NCI-H2107 treated with DMSO at 0.1 percent for 48 hours (cell line): ENCODE results near the gene CD48.
"Not testable (repeated sequence)": the region's sequence is repeated elsewhere in the genome, so short reads cannot be mapped to it uniquely, and the experiment has no call there.

Source experiments
- DNase-seq: peaks from one replicate; lab custom pipeline; 2025; ENCODE audit not compliant: unreplicated experiment; lab: John Stamatoyannopoulos, UW

Gene CD48

GRCh38 chr1:160742428-160743127 lies 31.0 kb upstream of the CD48 start:
- no peak for DNase-seq

- no peak for DNase-seq
These were observed 30.2 kb upstream of the CD48 start for GRCh38 chr1:160741612-160742348.

DNA sequence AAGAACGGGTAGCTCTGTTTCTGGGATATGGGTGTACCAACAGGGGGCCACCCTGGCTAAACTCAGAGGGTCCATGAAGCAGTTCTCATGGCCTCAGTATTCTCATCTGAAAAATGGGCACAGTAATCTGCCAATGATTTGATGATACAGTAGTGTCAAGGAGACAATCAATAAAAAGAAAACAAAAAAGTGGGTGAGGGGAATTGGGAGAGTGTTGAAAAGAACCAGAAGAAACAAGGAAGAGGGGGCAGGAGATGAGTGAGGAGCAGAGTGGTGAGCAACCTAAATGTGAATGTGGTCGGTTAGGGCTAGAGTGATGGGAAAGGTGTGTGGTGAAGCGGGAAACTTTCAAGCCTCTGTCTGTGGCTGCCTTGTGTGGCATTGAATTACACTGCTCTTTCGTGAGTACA lies 29.5 kb upstream of the CD48 start:
- no peak for DNase-seq

DNA sequence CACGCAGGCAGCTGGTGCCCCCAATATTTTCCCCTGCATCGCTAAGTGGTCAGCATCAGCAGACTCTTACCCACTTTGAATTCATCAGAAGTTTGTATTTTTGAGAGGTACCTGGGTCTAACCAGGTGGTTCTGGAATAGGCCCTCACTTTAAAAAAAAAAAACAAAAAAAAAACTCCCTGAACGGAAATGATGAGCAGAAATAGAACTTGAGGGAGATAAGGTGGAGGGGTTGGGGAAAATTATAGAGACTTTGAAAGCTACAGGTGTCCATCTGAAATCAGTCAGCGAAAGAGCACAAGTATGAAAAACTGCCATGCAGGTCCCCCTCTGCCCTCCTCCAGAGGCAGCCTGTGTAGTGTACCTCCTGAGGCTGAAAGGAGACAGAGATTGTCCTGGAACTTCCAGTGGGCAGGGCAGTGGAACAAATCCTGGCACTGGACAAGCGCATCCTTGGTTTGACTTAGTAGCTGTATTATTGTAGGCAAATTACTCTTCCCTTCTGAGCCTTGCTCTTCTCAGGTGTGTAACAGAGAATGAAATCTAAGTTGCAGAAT lies 28.6 kb upstream of the CD48 start:
- no peak for DNase-seq

GRCh38 chr1:160739098-160739511 lies 27.5 kb upstream of the CD48 start, which contains the start of gene SLAMF7:
Gene SLAMF7 (plus strand): TSS chr1:160739247. CDS start chr1:160739302, 55 bp downstream.
- no peak for DNase-seq

DNA sequence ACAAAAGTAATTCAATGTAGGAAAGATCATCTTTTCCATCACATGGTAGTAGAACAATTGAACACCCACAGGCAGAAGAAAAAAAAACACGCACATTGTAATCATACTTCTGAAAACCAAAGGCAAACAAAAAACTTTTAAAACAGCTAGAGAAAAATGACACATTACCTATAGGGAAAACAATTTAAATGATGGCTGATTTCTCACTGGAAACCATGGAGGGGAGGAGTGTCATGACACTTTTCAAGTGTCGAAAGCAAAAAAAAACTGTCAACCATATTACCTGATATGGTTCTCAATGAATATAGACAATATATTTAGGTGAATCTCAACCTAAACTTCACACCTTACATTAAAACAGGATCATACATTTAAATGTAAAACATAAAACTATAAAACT lies 26.6 kb upstream of the CD48 start:
- DNase-seq = no peak

GRCh38 chr1:160734301-160734700 lies 22.7 kb upstream of the CD48 start:
- no peak for DNase-seq

GRCh38 chr1:160733898-160734297 lies 22.3 kb upstream of the CD48 start:
- DNase-seq = no peak

DNA sequence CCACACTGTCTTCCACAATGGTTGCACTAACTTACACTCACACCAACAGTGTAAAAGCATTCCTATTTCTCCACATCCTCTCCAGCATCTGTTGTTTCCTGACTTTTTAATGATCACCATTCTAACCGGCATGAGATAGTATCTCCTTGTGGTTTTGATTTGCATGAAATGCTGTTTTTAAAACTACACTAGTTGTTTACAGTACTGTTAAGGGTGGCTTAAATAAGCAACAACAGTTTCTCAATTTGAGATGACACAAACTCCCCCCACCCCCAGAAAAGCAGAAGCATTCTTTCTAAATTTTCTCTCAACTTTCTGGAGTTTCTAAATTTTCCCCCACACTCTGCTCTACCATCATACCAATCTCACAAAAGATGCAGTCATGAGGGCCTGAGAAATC lies 20.4 kb upstream of the CD48 start:
- no peak for DNase-seq

GRCh38 chr1:160731564-160731963 lies 19.9 kb upstream of the CD48 start:
- not testable (repeated sequence) for DNase-seq

DNA sequence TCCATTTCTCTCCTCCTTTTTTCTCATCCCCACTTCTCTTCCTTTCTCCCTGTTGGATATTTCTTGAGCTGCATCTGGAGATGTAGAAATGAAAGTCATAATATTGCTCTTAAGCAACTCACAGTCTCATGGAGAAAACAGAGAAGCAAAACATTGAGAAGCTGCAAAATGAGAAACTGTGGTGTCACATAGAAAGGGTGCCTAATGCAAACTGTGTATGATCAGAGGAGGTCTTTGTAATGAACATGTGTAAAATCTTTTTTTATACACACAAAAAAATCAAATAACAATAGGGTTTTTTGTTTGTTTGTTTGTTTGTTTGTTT lies 15.7 kb upstream of the CD48 start:
- DNase-seq = no peak

DNA sequence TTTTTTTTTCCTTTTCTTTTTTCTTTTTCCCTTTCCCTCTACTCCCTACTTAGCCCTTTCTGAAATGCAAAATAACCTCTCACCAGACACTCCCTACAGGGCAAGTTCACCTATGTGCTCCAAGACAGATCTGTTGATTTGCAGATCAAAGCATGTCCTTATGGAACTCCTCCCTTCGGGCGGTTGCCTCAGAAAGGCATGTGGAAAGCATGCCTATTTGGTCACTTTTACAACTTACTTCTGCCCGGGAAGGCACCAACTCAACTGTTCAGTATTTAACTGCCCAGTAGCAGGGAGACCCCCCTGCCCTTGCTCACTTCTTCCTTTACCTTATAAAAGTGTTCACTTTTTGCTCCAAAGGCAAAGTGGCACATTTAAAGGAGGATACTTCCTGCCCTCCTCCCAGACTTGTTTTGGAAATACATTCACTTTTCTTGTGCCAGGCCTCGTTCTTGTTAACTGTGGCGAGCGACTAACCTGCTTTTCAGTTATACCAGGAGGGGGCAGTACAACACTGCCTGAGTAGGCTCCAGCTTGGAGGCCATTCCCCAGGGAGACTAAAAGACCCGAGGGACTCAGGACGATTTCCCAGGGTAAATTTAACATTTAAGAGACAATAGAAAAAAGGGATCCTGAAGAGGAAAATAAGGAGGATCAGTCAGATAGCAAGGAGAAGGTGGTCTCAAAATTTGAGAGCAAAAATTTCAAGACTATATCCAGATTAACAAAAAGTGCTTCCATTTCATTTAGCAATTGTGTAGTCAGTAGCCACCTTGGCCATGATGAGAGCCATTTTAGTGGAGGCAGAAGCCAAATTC lies 15.1 kb upstream of the CD48 start:
- peak; percentile 77 for DNase-seq

GRCh38 chr1:160726114-160726497 lies 14.5 kb upstream of the CD48 start:
- no peak for DNase-seq

GRCh38 chr1:160724465-160725242 lies 13.0 kb upstream of the CD48 start:
- no peak for DNase-seq

GRCh38 chr1:160723332-160723731 lies 11.7 kb upstream of the CD48 start:
- DNase-seq = no peak

DNA sequence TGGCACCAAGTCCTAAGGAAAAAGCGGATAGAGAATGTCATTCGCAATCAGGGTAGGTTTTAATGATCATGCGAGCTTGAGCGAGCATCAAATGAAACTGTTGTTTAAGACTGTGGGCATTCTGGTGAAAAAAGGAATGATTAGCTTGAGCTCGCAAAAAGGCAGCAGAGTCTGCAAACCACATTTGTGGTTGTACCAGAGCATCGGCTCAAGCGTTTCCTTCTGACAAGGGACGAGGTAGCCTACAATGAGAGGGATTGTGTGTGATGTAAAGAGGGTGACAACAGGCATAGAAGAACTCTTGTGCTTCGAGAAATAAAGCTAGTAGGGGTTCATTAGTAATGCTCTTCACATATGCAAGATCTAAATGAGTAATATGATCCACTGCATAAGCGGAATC lies 11.1 kb upstream of the CD48 start:
- no peak for DNase-seq

DNA sequence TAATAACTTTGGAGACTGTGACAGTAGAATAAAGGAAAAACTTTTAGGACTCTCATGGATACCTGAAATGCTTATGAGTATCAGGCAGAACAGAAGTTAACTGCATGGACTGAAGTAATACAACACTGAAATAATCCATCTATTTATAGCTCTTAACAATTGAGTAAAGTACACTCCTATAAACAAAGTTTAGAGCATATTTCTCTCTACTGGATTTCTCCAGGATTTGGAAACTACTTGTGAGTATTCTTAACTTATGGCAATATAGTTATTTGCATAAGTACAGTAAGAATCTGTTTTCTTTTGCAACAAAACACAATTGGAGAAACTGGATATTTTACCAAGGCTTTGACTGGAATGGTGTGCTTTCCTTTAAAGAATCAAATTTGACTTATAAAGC lies 9.9 kb upstream of the CD48 start:
- no peak for DNase-seq

DNA sequence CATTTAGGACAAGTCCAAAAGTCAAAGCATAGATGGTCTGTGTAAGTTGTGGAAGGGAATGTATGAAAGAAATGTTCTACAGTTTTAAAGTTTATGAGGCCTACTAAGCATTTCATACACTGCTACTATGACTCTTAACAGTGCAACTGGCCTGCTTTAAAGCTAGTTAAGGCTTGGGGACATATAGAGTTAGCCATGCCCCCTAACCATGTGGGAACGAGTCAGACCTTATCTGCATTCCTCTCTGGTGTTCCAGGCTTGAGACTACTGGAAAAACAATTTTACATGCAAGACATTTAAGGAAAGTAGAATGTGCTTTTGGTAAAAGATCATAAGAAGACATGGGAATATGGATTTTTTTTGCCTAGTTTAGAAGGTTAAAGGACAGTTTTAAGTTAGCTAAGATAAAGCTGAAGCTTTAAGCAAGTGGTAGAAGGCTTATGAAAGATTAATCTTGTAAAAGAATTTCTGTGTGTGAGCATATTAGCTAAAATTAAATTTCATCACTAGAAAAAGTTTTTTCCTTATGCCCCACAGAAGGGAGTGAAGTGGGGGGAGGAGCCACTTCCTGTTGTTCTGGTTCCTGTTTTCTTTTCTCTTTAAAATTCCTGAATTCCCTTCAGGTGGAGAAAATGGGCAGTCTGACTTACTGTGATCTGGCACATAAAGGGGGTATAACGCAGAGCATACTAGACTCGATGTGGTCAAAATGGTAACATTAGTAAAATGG lies 8.9 kb upstream of the CD48 start:
- DNase-seq = no peak

DNA sequence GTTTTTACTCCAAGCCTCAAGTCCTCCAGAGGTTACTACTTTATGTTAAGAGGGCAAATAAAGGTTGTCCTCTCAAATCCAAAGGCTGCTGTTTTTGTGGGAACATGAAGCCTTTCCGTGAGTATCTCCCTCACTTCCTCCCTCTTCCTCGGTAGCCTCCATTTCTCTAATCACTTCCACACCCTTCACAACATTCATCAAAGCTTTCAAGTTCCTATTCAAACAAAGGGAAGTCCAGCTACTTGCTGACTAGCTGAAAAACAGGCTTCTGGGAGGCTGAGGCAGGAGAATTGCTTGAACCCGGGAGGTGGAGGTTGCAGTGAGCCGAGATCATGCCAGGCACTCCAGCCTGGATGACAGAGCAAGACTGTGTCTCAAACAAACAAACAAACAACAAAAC lies 6.6 kb upstream of the CD48 start:
- no peak for DNase-seq

GRCh38 chr1:160717306-160717705 lies 5.7 kb upstream of the CD48 start:
- no peak for DNase-seq
